Measurements from ENCODE around the gene RIT1.

- TF ChIP-seq EP300 (IDR thresholded peaks at IDR 0.05) (no peak), CTCF (IDR thresholded peaks at IDR 0.05) (no peak), POLR2AphosphoS5 (IDR thresholded peaks at IDR 0.05) (no peak)
Observed at GRCh38 chr1:155957411-155957915, 46.3 kb upstream of the RIT1 start.
